Retina (tissue), 1 donor: ENCODE results near the gene PCYOX1L.

Experiments
- DNase-seq: peaks from one replicate; pipeline ENCODE4 v3.0.0-alpha.2; 2016

The PCYOX1L gene

GRCh38 chr5:149340920-149341319 lies 16.9 kb upstream of the PCYOX1L start:
- DNase-seq: no peak

- no peak for DNase-seq
These were observed 16.0 kb upstream of the PCYOX1L start for GRCh38 chr5:149341876-149342275.

GRCh38 chr5:149344151-149344550 lies 13.7 kb upstream of the PCYOX1L start:
- no peak for DNase-seq

- DNase-seq: peak; percentile 93
These were observed 12.5 kb upstream of the PCYOX1L start, which contains the start of gene GRPEL2 for GRCh38 chr5:149345147-149345891. Gene GRPEL2, plus strand, starts transcription at chr5:149345499. Its CDS starts 41 bp downstream, at chr5:149345540.

GRCh38 chr5:149345892-149346222 lies 12.0 kb upstream of the PCYOX1L start:
- no peak for DNase-seq

- no peak for DNase-seq
These were observed 9.3 kb upstream of the PCYOX1L start for GRCh38 chr5:149348518-149348917.

GRCh38 chr5:149349382-149349781 lies 8.5 kb upstream of the PCYOX1L start:
- DNase-seq: no peak

- no peak for DNase-seq
These were observed 5.7 kb upstream of the PCYOX1L start for GRCh38 chr5:149352169-149352568.

- DNase-seq: no peak
These were observed 3.9 kb upstream of the PCYOX1L start for GRCh38 chr5:149353911-149354310.

- DNase-seq: no peak
These were observed 2.2 kb upstream of the PCYOX1L start for GRCh38 chr5:149355688-149356087.

- DNase-seq: no peak
These were observed 1.5 kb upstream of the PCYOX1L start for GRCh38 chr5:149356391-149356790.

GRCh38 chr5:149358294-149358651 lies 427 bp downstream of the PCYOX1L start:
- DNase-seq: no peak

- no peak for DNase-seq
These were observed 1.1 kb downstream of the PCYOX1L start for GRCh38 chr5:149358868-149359495.

GRCh38 chr5:149360272-149360671 lies 2.4 kb downstream of the PCYOX1L start:
- no peak for DNase-seq

GRCh38 chr5:149362541-149362940 lies 4.7 kb downstream of the PCYOX1L start:
- no peak for DNase-seq

- no peak for DNase-seq
These were observed 5.5 kb downstream of the PCYOX1L start for GRCh38 chr5:149363358-149363757.

GRCh38 chr5:149363936-149364335 lies 6.1 kb downstream of the PCYOX1L start:
- DNase-seq: no peak

GRCh38 chr5:149364719-149365118 lies 6.9 kb downstream of the PCYOX1L start:
- no peak for DNase-seq

- no peak for DNase-seq
These were observed 7.6 kb downstream of the PCYOX1L start for GRCh38 chr5:149365418-149365817.

GRCh38 chr5:149366169-149366729 lies 8.4 kb downstream of the PCYOX1L start:
- no peak for DNase-seq

- peak; percentile 65 for DNase-seq
These were observed 9.6 kb downstream of the PCYOX1L start for GRCh38 chr5:149367249-149367971.

- no peak for DNase-seq
These were observed 10.3 kb downstream of the PCYOX1L start for GRCh38 chr5:149367972-149368645.

GRCh38 chr5:149370878-149371277 lies 13.0 kb downstream of the PCYOX1L start:
- no peak for DNase-seq
